Activated T-helper 1 cell treated with anti-CD3 and anti-CD28 coated beads, Interleukin-2, amount 50 U/mL, for 16 hours (primary cell): ENCODE data around the gene ATF5.

Source experiments
- DNase-seq, 2 donors: peaks; one replicate each; pipeline ENCODE4 v3.0.0-alpha.2; 2020; ENCODE audit warnings: low read depth in 1 of 2, low spot score in 1 of 2

Gene ATF5

DNA sequence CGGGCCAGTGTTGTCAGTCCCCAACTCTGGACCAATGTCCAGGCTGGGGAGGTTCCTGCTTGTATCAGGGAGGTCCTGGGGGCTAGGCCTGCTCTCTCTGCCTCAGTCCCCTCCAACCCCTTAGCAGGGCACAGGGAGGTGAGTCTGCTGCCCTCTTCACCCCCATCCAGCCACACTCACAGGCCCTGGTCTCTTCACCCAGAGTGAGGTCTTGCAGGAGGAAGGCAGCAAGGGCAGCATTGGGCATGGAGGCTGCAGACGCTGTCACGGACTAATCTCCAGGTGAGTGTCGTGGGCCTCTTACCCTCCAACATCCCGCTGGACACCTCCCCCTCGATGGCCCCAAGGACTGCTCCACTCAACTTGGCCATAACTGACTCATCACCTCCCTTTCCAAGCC lies 43.8 kb downstream of the ATF5 start:
- no peak for DNase-seq

DNA sequence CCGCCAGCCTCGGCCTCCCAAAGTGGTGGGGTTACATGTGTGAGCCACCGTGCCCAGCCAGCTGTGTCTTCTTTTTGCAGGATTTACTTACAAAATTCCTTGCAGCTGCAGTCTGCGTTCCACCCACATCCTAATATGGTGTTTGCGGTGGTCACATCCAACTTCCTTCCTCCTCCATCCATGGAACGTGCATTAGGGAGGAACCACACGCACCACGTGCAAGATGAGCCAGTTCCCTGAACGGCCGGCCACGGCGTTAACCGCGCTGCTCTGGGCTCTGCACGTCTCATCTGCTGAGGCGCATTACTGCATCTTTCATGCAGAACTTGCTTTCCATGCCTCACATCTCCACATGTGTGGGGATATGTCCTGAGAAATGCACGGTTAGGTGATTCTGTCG lies 45.0 kb downstream of the ATF5 start:
- no peak for DNase-seq

DNA sequence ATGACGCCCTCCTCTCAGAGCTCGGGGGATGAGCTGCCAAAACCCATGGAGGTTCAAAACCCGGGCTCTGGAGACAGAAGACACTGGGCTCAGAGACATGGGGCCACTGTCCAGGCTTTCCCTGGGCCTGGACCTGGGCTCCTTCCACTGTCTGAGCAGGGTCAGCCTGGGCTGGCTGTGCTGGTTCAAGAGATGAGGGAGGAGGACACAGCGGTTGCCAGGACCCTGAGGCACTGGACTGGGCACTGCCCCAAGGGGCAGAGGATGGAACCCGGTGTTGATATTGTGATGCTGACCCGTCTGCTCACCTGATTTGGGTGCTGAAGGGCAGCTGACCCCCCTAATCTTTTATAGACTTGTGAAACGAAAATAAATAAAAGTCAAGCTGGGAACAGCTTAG lies 46.0 kb downstream of the ATF5 start:
- DNase-seq: no peak

DNA sequence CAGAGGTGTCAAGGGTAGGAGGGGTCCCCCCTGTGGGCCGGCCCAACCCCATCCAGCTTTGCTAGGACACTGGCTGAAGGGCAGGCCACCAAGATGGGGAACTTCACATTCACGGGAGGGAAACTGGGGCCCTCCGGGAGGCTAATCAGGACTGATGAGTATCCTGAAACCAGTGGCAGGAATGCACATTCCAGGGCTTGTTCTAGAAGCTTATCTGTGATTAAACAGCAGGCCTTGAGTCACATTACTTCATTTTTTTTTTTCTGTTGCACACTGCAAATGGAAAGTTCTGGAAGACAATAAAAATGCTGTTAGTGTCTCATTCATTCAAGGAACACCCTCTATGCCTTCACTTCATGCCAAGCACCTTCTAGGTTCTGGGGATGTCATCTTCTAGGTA lies 47.5 kb downstream of the ATF5 start:
- no peak for DNase-seq

DNA sequence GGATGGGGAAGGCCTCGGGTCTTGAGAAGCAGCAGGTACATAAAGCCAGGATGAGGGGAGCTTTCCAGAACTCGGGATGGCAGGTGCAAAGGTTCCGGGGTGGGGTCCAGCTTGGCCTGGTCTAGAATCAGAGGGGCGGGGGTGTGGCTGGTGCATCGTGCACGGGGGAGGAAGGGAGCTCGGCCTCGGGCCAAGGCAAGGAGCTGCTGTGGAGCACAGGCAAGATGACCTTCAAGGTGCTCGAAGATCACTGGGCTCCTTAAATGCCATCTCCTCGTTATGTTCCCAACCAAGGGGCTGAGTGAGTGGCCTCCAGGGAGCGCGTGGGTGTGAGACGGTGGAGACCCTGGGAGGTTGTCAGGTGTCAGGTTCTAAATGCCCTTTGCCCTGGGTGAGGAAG lies 48.1 kb downstream of the ATF5 start:
- no peak for DNase-seq

DNA sequence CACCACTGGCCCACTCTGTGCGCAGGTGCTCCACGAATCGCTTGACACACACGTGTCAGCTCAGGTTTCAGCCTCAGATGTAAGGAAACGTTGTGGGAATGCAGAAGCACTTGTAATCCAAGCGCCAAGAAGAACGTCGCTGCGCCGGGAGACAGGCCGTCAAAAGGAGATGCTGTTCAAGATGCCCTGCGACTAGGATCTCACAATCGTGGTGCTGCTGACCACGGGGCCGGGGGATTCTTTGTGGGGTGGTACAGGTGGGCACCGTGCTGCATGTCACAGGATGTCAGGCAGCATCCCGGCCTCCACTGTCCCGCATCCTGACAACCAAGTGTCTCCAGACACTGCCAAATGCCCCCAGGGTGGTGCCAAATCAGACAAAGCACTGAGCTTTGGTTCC lies 48.9 kb downstream of the ATF5 start:
- no peak for DNase-seq

DNA sequence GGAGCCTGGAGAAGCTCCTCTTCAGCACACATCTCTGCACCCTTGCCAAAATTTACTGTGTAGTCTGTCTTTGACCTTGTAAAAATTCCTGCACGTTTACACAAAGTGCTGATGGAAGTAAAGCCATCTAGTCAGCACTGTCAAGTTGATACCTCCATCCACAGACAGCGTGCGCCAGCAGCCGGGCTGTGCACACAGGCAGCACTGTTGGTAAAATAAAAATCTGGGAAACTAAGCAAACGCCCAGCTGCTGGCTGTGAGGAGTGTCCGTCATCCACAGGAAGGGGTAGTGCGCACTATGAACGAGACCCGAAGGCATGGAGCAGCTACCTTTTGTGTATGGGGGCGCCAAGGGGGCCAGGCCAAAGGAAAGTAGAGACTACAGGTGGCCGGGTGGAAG lies 49.3 kb downstream of the ATF5 start:
- DNase-seq: no peak

DNA sequence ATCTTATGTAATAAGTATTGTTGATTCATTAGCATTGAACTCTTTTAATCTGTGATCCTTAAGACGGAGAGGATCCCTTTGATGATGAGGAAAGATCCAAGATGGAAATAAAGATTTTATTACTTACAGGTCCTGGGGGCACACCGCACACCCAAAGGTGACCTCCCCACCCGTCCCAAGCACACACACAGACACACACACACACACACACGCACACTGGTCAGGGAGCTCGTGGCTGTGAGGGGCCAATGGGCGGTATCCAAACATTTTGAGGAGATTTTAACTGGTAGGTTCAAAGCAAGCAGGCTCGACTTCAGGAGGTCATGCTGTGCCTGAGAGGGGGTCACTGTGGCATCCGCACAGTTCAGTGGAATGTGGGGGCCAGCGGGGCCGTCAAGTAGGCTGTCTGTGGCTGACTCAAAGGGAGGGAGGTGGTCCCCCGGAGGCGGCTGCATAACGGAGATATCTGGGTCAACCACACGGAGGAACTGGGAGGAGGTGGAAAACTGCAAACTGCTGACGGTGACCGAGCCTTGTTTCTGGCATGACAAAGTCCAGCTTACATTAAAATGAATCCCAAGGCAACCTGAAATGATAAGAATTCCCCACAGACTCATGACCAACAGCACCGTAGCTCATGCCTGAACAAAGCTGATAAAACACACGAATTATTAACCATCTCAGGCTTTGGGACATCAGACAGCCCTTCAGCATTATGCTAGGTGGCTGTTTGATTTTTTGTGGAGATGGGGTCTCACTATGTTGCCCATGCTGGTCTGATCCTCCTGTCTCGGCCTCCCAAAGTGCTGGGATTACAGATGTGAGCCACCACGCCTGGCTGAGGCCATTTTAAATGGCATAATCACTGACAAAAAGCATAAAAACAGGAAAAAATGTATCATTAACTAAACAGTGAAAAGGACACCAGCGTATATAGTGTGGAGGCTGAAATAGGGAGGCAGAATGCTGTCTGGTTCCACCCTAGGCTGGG lies 52.9 kb downstream of the ATF5 start:
- DNase-seq: no peak
